GM12892 (cell line): ENCODE results near the gene ETS1.

ENCODE experiments used
- POLR2A ChIP-seq: IDR thresholded peaks from 2 replicates; pipeline ENCODE4 v1.6.1; 2011; ENCODE audit warnings: low read depth, low read length, control low read depth
- POLR2AphosphoS5 ChIP-seq: IDR thresholded peaks from 2 replicates; pipeline ENCODE4 v1.6.1; 2011; ENCODE audit warnings: low read depth, low read length, control low read depth
- TAF1 ChIP-seq: IDR thresholded peaks from 2 replicates; pipeline ENCODE4 v1.6.1; 2011; ENCODE audit warnings: low read depth, mild to moderate bottlenecking, control low read depth, low read length, borderline replicate concordance

- TF ChIP-seq POLR2AphosphoS5 (no peak), POLR2A (no peak), TAF1 (no peak)
These were observed at the start of gene ETS1 for GRCh38 chr11:128587415-128587814.
